C4-2B (cell line): ENCODE measurements around the gene PASD1.

ENCODE experiments used
- ZFX ChIP-seq: fragments of 450-650 bp; IDR thresholded peaks from 2 replicates; pipeline ENCODE4 v1.6.1; 2017
- TF ChIP-seq, protein P1 (sequence below): fragments of 450-650 bp; conservative IDR thresholded peaks from 2 replicates; pipeline ENCODE4 v1.5.1; 2017; ENCODE audit warnings: mild to moderate bottlenecking

DNA sequence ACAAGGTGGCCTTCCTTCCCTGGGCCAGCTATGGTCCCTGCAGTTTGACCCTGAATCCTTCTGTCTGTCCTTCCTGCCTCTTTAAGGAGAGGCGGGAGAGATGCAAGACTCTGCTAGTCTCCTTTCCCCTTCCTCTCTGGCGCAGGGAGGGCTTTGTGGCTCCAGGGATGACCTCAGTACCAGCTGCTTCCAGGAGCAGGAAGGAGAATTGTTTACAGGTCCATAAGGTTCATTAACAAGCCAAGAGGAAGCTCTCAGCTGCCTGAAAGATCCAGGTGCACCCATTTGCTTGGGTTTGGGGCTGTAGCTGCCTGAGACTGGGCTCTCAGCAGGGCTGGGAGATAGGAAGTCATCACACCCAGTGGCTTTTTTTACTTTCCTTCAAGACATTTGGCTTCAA is 148.3 kb downstream of the PASD1 start:
- TF ChIP-seq, protein P1, sequence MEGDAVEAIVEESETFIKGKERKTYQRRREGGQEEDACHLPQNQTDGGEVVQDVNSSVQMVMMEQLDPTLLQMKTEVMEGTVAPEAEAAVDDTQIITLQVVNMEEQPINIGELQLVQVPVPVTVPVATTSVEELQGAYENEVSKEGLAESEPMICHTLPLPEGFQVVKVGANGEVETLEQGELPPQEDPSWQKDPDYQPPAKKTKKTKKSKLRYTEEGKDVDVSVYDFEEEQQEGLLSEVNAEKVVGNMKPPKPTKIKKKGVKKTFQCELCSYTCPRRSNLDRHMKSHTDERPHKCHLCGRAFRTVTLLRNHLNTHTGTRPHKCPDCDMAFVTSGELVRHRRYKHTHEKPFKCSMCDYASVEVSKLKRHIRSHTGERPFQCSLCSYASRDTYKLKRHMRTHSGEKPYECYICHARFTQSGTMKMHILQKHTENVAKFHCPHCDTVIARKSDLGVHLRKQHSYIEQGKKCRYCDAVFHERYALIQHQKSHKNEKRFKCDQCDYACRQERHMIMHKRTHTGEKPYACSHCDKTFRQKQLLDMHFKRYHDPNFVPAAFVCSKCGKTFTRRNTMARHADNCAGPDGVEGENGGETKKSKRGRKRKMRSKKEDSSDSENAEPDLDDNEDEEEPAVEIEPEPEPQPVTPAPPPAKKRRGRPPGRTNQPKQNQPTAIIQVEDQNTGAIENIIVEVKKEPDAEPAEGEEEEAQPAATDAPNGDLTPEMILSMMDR: no peak
- no peak for TF ChIP-seq ZFX
